K562 (cell line): Measurements from ENCODE around the gene ST8SIA4. TPM values are rescaled to one million over a fixed set of nuclear protein-coding genes. Genes with fewer than 3 reads are reported as not detected.

ENCODE experiments used
- ATAC-seq: fragments of 200-7000 bp; cut with Tn5 transposase; 3 replicates; pipeline ENCODE4 v1.9.1; 2020; ENCODE audit warnings: moderate library complexity
- BruUV-seq: library from RNA; stranded (reverse); fragments of 400-500 nt; replicated peaks from 2 replicates; lab custom pipeline; 2021; lab: Mats Ljungman, UMichigan
- CTCF ChIA-PET: fragments of 300-600 bp; formaldehyde crosslinking; extraction: SDS; loops from one replicate; lab custom pipeline; 2021; ENCODE audit warnings: low intra/inter-chr PET ratio; lab: Yijun Ruan, JAX
- POLR2A ChIA-PET: fragments of 300-600, 350-650 bp; sonication (Branson Sonifier 250); formaldehyde crosslinking; extraction: SDS; loops from one replicate; lab custom pipeline; 2021; ENCODE audit warnings: antibody characterized with exemption, inconsistent platforms; lab: Yijun Ruan, JAX
- DNase-seq, 4 experiments: peaks; one replicate each; pipeline versions ENCODE4 v3.0.0 to v3.0.0-alpha.2; 2011 to 2018; ENCODE audit warnings: low spot score in 3 of 4, mixed read lengths in 3 of 4; ENCODE audit errors: extremely low read depth in 1 of 4
- FAIRE-seq: peaks from 2 replicates; lab custom pipeline; 2011; peaks lifted over from hg19 to GRCh38; lab: Jason Lieb, UNC
- H2AFZ ChIP-seq: 2 replicates; pipeline ENCODE4 v1.6.0; 2011; ENCODE audit warnings: low read depth, low read length, control low read depth, inconsistent platforms
- H3K27ac ChIP-seq: fragments of 200-600 bp; 3 replicates; pipeline ENCODE4 v1.8.0; 2011; ENCODE audit warnings: low read depth, mild to moderate bottlenecking, control low read depth, inconsistent platforms, low read length, moderate library complexity, mixed read lengths; ENCODE audit errors: extremely low read depth
- H3K27me3 ChIP-seq, 2 experiments: fragments of 300-600 bp in 1 of 2; 2 replicates in 1 of 2; 3 replicates in 1 of 2; pipeline versions ENCODE4 v1.6.0 to v1.8.0; 2011; ENCODE audit warnings: inconsistent platforms in 2 of 2, low read length in 2 of 2, mild to moderate bottlenecking in 1 of 2, mixed read lengths in 1 of 2, moderate library complexity in 1 of 2; ENCODE audit not compliant: control insufficient read depth in 2 of 2, insufficient read depth in 2 of 2
- H3K36me3 ChIP-seq: fragments of 300-600 bp; 3 replicates; pipeline ENCODE4 v1.8.0; 2011; ENCODE audit warnings: mild to moderate bottlenecking, low read length, inconsistent platforms; ENCODE audit not compliant: control insufficient read depth, insufficient read depth
- H3K4me1 ChIP-seq, 2 experiments: fragments of 200-600 bp in 1 of 2; replicated peaks in 1 of 2; 2 replicates in 1 of 2; 3 replicates in 1 of 2; pipeline versions ENCODE4 v1.5.1 to v1.8.0; 2011; ENCODE audit warnings: inconsistent platforms in 2 of 2, low read length in 2 of 2, mild to moderate bottlenecking in 1 of 2, mixed read lengths in 1 of 2, moderate library complexity in 1 of 2; ENCODE audit not compliant: control insufficient read depth in 2 of 2, insufficient read depth in 2 of 2
- H3K4me2 ChIP-seq: 2 replicates; pipeline ENCODE4 v1.6.1; 2011; ENCODE audit warnings: low read length, control low read depth, inconsistent platforms, mixed read lengths; ENCODE audit not compliant: insufficient read depth
- H3K4me3 ChIP-seq: fragments of 200-600 bp; sonication (generic), shearing (Covaris generic); 2 replicates; pipeline ENCODE4 v1.5.1; 2016; ENCODE audit warnings: control low read depth, inconsistent platforms
- H3K79me2 ChIP-seq: fragments of 200-600 bp; 3 replicates; pipeline ENCODE4 v1.8.0; 2011; ENCODE audit warnings: low read length, inconsistent platforms; ENCODE audit not compliant: control insufficient read depth, insufficient read depth
- H3K9ac ChIP-seq, 2 experiments: 2 replicates each; pipeline versions ENCODE4 v1.6.0 to v1.6.1; 2011; ENCODE audit warnings: low read depth in 2 of 2, low read length in 2 of 2, control low read depth in 1 of 2, inconsistent platforms in 1 of 2, mild to moderate bottlenecking in 1 of 2, mixed read lengths in 1 of 2; ENCODE audit not compliant: insufficient read depth in 1 of 2
- H3K9me1 ChIP-seq: one replicate; pipeline ENCODE4 v1.6.0; 2011; ENCODE audit warnings: inconsistent platforms, mild to moderate bottlenecking, low read length, moderate library complexity; ENCODE audit not compliant: control insufficient read depth, insufficient read depth
- H3K9me3 ChIP-seq: replicated peaks from 2 replicates; pipeline ENCODE4 v1.5.1; 2011; ENCODE audit warnings: low read depth, low read length, inconsistent platforms; ENCODE audit not compliant: control insufficient read depth, insufficient read depth
- H4K20me1 ChIP-seq: replicated peaks from 2 replicates; pipeline ENCODE4 v1.6.1; 2011; ENCODE audit warnings: low read length, inconsistent platforms, mixed read lengths; ENCODE audit not compliant: control insufficient read depth, insufficient read depth
- ARHGAP35 ChIP-seq: fragments of 450-650 bp; IDR thresholded peaks from 2 replicates; pipeline ENCODE4 v1.6.1; 2018; ENCODE audit not compliant: partially characterized antibody
- DEAF1 ChIP-seq: fragments of 450-650 bp; formaldehyde crosslinking; IDR thresholded peaks from 2 replicates; pipeline ENCODE4 v1.4.0; 2020; ENCODE audit warnings: mild to moderate bottlenecking, moderate library complexity
- GTF2A2 ChIP-seq: IDR thresholded peaks from 2 replicates; pipeline ENCODE4 v1.6.1; 2016; ENCODE audit warnings: mild to moderate bottlenecking, missing genetic modification characterization, missing compliant biosample characterization
- HNRNPL ChIP-seq: fragments of 200-400 bp; formaldehyde crosslinking; IDR thresholded peaks from 2 replicates; pipeline ENCODE4 v1.6.1; 2017; ENCODE audit warnings: low read depth, mild to moderate bottlenecking, low read length
- MTF1 ChIP-seq: fragments of 250-450 bp; sonication (Bioruptor Pico); IDR thresholded peaks from 2 replicates; pipeline ENCODE4 v1.9.0; 2021; ENCODE audit warnings: moderate library complexity, mild to moderate bottlenecking, inconsistent platforms, borderline replicate concordance
- MXD1 ChIP-seq: fragments of 250-450 bp; sonication (Bioruptor Pico); IDR thresholded peaks from 2 replicates; pipeline ENCODE4 v1.8.0; 2021; ENCODE audit warnings: borderline replicate concordance, mild to moderate bottlenecking, moderate library complexity; ENCODE audit not compliant: poor library complexity, severe bottlenecking
- NCOA1 ChIP-seq: fragments of 450-650 bp; IDR thresholded peaks from 2 replicates; pipeline ENCODE4 v1.6.1; 2016; ENCODE audit warnings: low read depth
- SIX5 ChIP-seq, 2 experiments: IDR thresholded peaks; 2 replicates each; pipeline ENCODE4 v1.6.1; 2011; ENCODE audit warnings: low read length in 2 of 2, borderline replicate concordance in 1 of 2, low read depth in 1 of 2, mild to moderate bottlenecking in 1 of 2, moderate library complexity in 1 of 2; ENCODE audit not compliant: insufficient read depth in 1 of 2
- STAT6 ChIP-seq: sonication (generic); formaldehyde crosslinking; IDR thresholded peaks from 2 replicates; pipeline ENCODE4 v1.8.1; 2023; ENCODE audit warnings: mild to moderate bottlenecking, missing genetic modification reagents
- ZNF431 ChIP-seq: sonication (generic); formaldehyde crosslinking; IDR thresholded peaks from 2 replicates; pipeline ENCODE4 v1.8.0; 2022; ENCODE audit warnings: mild to moderate bottlenecking, missing genetic modification reagents
- ZNF551 ChIP-seq: fragments of 250-450 bp; sonication (Bioruptor Pico); IDR thresholded peaks from 2 replicates; pipeline ENCODE4 v1.5.0; 2021; ENCODE audit warnings: mild to moderate bottlenecking, moderate library complexity
- WGBS: fragments of 100-300 bp; shearing (Covaris generic); methylation state at CpG from one replicate; pipeline ENCODE4 v1.1.6; 2016; ENCODE audit warnings: low coverage, mixed read lengths; ENCODE audit not compliant: insufficient coverage; ENCODE audit errors: missing lambda C conversion rate; 5-methylcytosine and 5-hydroxymethylcytosine counted together
- in situ Hi-C: fragments of 300-500 bp; cut with MboI; formaldehyde crosslinking; loops from 4 replicates; pipeline ENCODE4 v1.15.0; 2018; ENCODE audit warnings: inconsistent platforms, mixed read lengths
- intact Hi-C: fragments of 100-400 bp; cut with micrococcal nuclease; formaldehyde crosslinking; loops from 2 replicates; pipeline ENCODE4 v1.14.2; 2022
- polyA plus RNA-seq, 8 experiments: library from polyadenylated mRNA; depleted of rRNA in 4 of 8; stranded (reverse) in 5 of 8; unstranded in 3 of 8; fragments of >200 nt; fragmentation: Nextera tagmentation in 2 of 8; fragmentation: Illumina TruSeq in 1 of 8; extraction: Ambion mirVana in 2 of 8; extraction: Trizol in 1 of 8; gene quantifications; 2 replicates each; pipeline versions ENCODE4 v1.2.1 to v1.2.3, GENCODE V29; 2011 to 2014; ENCODE audit warnings: inconsistent platforms in 1 of 8, missing spikeins in 1 of 8
- total RNA-seq, 7 experiments: library from RNA; depleted of rRNA in 6 of 7; stranded (reverse); fragments of >200 nt in 6 of 7; fragmentation: Illumina TruSeq in 2 of 7; extraction: Trizol in 2 of 7; gene quantifications; 2 replicates each; pipeline versions ENCODE4 v1.2.1 to v1.2.3, GENCODE V29; 2011 to 2021; ENCODE audit warnings: low replicate concordance in 1 of 7

Gene ST8SIA4
- total and polyA plus RNA-seq, 9 of the 15 experiments (the other 6 are each of a cell fraction or from before 2014, with no cell fraction given), result 0.22 to 2.0 (median 0.54) TPM

- Histone ChIP-seq H3K79me2 (no peaks in the 10 kb centered on the region), H3K9ac (no peak overlapping the region), H2AFZ (no peak overlapping the region), H3K27me3 (no peaks in the 10 kb centered on the region), H3K9me1 (no peaks in the 10 kb centered on the region), H3K27ac (no peak overlapping the region), H3K9me3 (no peaks in the 10 kb centered on the region), H4K20me1 (no peaks in the 10 kb centered on the region), H3K4me1 (no peaks in the 10 kb centered on the region), H3K4me3 (no peak overlapping the region), H3K36me3 (no peaks in the 10 kb centered on the region), H3K4me2 (no peak overlapping the region)
- ChIA-PET CTCF (no interaction called here), POLR2A (no interaction called here)
- FAIRE-seq (no peak), ATAC-seq (no peak), DNase-seq (no peak)
- BruUV-seq, result no TSS peak
- intact Hi-C loops, result no loop called here
- 3% methylated on average over 5 of the region's 5 CpGs for WGBS
- TF ChIP-seq SIX5 (IDR thresholded peaks at IDR 0.05; ENCODE audit: borderline replicate concordance in 1 of 2, insufficient read depth in 1 of 2, low read depth in 1 of 2, low read length in 2 of 2) (no peak), HNRNPL (no peak), GTF2A2 (tag) (no peak), ARHGAP35 (no peak), MTF1 (CRISPR knock-in tag) (no peak), NCOA1 (no peak), ZNF431 (CRISPR knock-in tag) (no peak), MXD1 (no peak), DEAF1 (no peak), STAT6 (CRISPR knock-in tag) (no peak), ZNF551 (no peak)
- in situ Hi-C loops, result no loop called here
Observed at GRCh38 chr5:100800562-100800961, 102.5 kb downstream of the ST8SIA4 start.
